ENCODE results near the gene TPX2.

DNA sequence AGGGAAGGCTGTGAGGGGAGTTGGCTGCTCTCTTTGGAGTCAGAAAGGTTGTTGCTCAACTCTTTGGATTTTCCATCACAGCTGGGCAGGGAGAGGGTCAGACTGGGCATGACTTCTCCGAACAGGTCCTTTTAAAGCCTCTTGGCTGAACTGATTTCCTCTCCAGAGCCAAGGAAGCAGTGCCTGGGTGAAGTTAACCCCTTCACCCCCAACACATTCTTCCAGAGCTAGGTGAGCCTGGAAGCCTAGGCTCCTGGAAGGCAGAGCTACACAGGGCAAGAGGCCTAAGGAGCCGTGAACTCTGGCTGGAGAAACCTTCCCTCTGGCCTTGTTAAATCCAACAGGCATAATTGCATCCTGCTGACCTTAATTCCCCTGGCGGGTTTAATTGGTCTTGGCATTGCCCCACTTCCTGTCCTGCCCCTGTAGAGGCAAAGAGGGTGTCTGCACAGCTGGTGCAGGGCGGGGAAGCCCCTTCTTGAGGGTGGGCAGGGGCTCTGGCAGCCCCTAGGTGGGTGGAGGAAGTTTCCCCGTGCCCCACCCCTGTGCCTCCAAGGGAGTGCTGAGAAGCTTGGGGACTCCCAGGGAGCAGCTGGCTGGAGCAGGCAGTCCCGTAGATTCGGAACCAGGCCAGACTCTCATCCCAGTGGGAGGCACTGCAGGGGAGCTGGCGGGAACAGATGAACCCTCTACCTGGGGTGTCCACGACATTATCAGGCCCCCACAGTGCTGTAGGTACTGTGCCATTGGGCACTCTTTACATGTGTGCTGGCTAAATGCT is 76.5 kb downstream of the TPX2 start:
- TF ChIP-seq EP300 (IDR thresholded peaks at IDR 0.05) (no peak), CHD2 (IDR thresholded peaks at IDR 0.05; ENCODE audit: low read length, partially characterized antibody) (no peak), POLR2A (IDR thresholded peaks at IDR 0.05; ENCODE audit: low read length) (no peak), CEBPB (IDR thresholded peaks at IDR 0.05) (no peak), ZFP36 (IDR thresholded peaks at IDR 0.05; ENCODE audit: borderline replicate concordance, partially characterized antibody) (no peak)
